Daoy (cell line): Measurements from ENCODE around the gene MRPS34. TPM values are rescaled to one million over a fixed set of nuclear protein-coding genes. Genes with fewer than 3 reads are reported as not detected.
A peak's percentile ranks its signal among the peaks of the same experiment; 100 is the strongest.

Experiments
- DNase-seq: peaks from one replicate; pipeline ENCODE4 v3.0.0-alpha.2; 2015; ENCODE audit warnings: low read depth
- total RNA-seq: library from RNA; depleted of rRNA; stranded (reverse); fragments of >200 nt; shearing (Covaris generic); gene quantifications from 2 replicates; pipeline ENCODE4 v1.2.3, GENCODE V29; 2014

The MRPS34 gene
- total RNA-seq, 1 experiment from 2014 or later = 153 TPM

- peak; percentile 100 for DNase-seq
Observed at GRCh38 chr16:1782408-1783264, 9.7 kb upstream of the MRPS34 start, which contains the start of the genes NUBP2 and SPSB3. NUBP2 (plus strand) TSS chr16:1782960; CDS start chr16:1783021, 61 bp downstream. SPSB3 (minus strand) TSS chr16:1782571; CDS start chr16:1781483, 1,088 bp downstream.

GRCh38 chr16:1781758-1782407, 8.9 kb upstream of the MRPS34 start:
- peak; percentile 27 for DNase-seq

GRCh38 chr16:1781254-1781653, 8.3 kb upstream of the MRPS34 start:
- DNase-seq = no peak

GRCh38 chr16:1780677-1781072, 7.7 kb upstream of the MRPS34 start:
- no peak for DNase-seq

GRCh38 chr16:1779741-1780676, 7.1 kb upstream of the MRPS34 start:
- no peak for DNase-seq

GRCh38 chr16:1779234-1779701, 6.3 kb upstream of the MRPS34 start:
- no peak for DNase-seq

GRCh38 chr16:1778200-1779179, 5.6 kb upstream of the MRPS34 start:
- no peak for DNase-seq

GRCh38 chr16:1777375-1778199, 4.7 kb upstream of the MRPS34 start:
- DNase-seq = no peak

GRCh38 chr16:1776991-1777374, 4.0 kb upstream of the MRPS34 start:
- DNase-seq = no peak

GRCh38 chr16:1776672-1776955, 3.7 kb upstream of the MRPS34 start:
- no peak for DNase-seq

GRCh38 chr16:1775846-1776671, 3.1 kb upstream of the MRPS34 start:
- DNase-seq = no peak

GRCh38 chr16:1775006-1775845, 2.3 kb upstream of the MRPS34 start:
- DNase-seq = no peak

GRCh38 chr16:1774448-1774780, 1.5 kb upstream of the MRPS34 start:
- DNase-seq = no peak

- DNase-seq = no peak
Observed at GRCh38 chr16:1773703-1774447, 941 bp upstream of the MRPS34 start.

GRCh38 chr16:1772362-1772907, 499 bp downstream of the MRPS34 start, which contains the start of gene EME2:
EME2 (plus strand) TSS chr16:1772810; CDS start chr16:1773228, 418 bp downstream.
- DNase-seq = peak; percentile 62

GRCh38 chr16:1771864-1772361, 1.0 kb downstream of the MRPS34 start:
- no peak for DNase-seq
